ENCODE results near the gene DSCAM. TPM values are rescaled to one million over a fixed set of nuclear protein-coding genes. Genes with fewer than 3 reads are reported as not detected.

Gene DSCAM
- total and polyA plus RNA-seq, 2 donors (not counting 3 experiments of a cell fraction or from before 2014, with no cell fraction given), result not detected

DNA sequence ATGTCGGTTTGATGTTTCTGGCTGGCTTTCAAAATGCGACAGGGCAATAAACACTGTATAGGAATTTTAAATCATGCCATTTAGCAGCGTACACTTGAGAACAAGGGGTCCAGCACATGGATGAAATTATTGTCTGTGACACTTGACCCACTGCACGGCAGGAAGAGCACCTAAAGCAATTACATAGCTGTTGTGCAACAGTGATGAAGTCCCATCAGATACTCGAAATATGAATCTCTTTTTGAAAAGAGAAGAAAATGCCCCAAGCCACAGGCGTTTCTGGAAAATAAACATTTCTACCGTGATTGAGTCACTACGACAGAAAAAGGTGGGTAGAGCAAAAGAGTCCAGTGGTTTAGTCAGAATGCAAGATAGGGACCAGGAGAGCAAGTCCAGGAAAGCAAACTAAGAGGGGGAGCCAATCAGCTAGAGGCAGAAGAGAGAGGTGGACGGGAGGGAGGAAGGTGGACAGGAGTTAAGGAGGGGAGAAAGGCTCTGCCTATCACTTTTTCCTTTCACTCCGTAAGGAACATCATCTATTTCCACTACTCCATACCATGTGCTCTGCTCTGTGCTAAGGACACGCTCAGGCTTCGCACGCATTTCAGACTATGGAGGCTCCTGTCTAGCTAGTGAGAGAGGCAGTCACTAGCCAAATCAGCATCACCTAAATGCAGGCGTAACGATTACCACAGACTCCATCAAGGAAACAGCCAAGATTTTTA, 6.4 kb downstream of the DSCAM start:
- Histone ChIP-seq H3K4me3 (replicated peaks in 1 of 3; ENCODE audit: insufficient read depth in 1 of 3, low read depth in 1 of 3, low read length in 3 of 3) (no peak overlapping the region), H4K20me1 (replicated peaks; ENCODE audit: control insufficient read depth, extremely low read depth, insufficient read depth, low read length) (no peaks in the 10 kb centered on the region), H3K36me3 (ENCODE audit: control insufficient read depth in 2 of 2, extremely low read depth in 1 of 2, insufficient read depth in 2 of 2, low read length in 2 of 2) (no peaks in the 10 kb centered on the region), H3K4me1 (ENCODE audit: control insufficient read depth, extremely low read depth, insufficient read depth, low read length) (no peaks in the 10 kb centered on the region), H3K4me2 (ENCODE audit: insufficient read depth, low read length) (no peak overlapping the region), H3K79me2 (ENCODE audit: control insufficient read depth, insufficient read depth, low read length) (no peaks in the 10 kb centered on the region), H3K9me3 (replicated peaks; ENCODE audit: control insufficient read depth, insufficient read depth, low read length) (peaks cover 5% of the 10 kb centered on the region), H3K9me1 (replicated peaks; ENCODE audit: control insufficient read depth, extremely low read depth, insufficient read depth, low read length) (no peaks in the 10 kb centered on the region), H3K9ac (replicated peaks; ENCODE audit: extremely low read depth, insufficient read depth, low read length) (no peak overlapping the region), H3K27me3 (ENCODE audit: control insufficient read depth in 2 of 2, insufficient read depth in 2 of 2, low read length in 2 of 2) (no peaks in the 10 kb centered on the region), H2AFZ (ENCODE audit: low read depth, low read length) (no peak overlapping the region), H3K27ac (ENCODE audit: insufficient read depth, low read depth, low read length) (no peak overlapping the region)
- ChIA-PET CTCF (no interaction called here), POLR2A (no interaction called here)
- intact Hi-C loops (cut with micrococcal nuclease), result no loop called here
- FAIRE-seq (no peak), DNase-seq (ENCODE audit: low read depth, low spot score) (no peak)
- TF ChIP-seq EZH2 (IDR thresholded peaks at IDR 0.05; ENCODE audit: borderline replicate concordance, low read depth, low read length, severe bottlenecking) (no peak), MAX (IDR thresholded peaks at IDR 0.05; ENCODE audit: insufficient read depth, insufficient read length) (no peak), POLR2A (IDR thresholded peaks at IDR 0.05; ENCODE audit: low read depth, low read length) (no peak), MYC (IDR thresholded peaks at IDR 0.05; ENCODE audit: low read depth, low read length) (no peak), GATA2 (IDR thresholded peaks at IDR 0.05; ENCODE audit: insufficient read depth, insufficient read length, low read depth, low read length) (no peak), POLR2AphosphoS5 (IDR thresholded peaks at IDR 0.05; ENCODE audit: insufficient read depth, low read depth, low read length) (no peak), JUN (IDR thresholded peaks at IDR 0.05; ENCODE audit: borderline replicate concordance, insufficient read depth, insufficient read length, low read depth) (no peak), FOS (IDR thresholded peaks at IDR 0.05; ENCODE audit: borderline replicate concordance, insufficient read depth, low read length) (no peak)
- TF ChIP-seq, protein P1, sequence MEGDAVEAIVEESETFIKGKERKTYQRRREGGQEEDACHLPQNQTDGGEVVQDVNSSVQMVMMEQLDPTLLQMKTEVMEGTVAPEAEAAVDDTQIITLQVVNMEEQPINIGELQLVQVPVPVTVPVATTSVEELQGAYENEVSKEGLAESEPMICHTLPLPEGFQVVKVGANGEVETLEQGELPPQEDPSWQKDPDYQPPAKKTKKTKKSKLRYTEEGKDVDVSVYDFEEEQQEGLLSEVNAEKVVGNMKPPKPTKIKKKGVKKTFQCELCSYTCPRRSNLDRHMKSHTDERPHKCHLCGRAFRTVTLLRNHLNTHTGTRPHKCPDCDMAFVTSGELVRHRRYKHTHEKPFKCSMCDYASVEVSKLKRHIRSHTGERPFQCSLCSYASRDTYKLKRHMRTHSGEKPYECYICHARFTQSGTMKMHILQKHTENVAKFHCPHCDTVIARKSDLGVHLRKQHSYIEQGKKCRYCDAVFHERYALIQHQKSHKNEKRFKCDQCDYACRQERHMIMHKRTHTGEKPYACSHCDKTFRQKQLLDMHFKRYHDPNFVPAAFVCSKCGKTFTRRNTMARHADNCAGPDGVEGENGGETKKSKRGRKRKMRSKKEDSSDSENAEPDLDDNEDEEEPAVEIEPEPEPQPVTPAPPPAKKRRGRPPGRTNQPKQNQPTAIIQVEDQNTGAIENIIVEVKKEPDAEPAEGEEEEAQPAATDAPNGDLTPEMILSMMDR (IDR thresholded peaks at IDR 0.05; ENCODE audit: extremely low read depth in 1 of 2, insufficient read depth in 1 of 2, low read depth in 1 of 2, low read length in 2 of 2), result no peak
- BruUV-seq (replicated peaks), result no TSS peak
- dilution Hi-C loops (cut with MboI; ENCODE audit: extremely low pct_ligation_motif_present, low sequenced_read_pairs), result no loop called here
